ENCODE data around the gene NKAIN4. TPM values are rescaled to one million over a fixed set of nuclear protein-coding genes. Genes with fewer than 3 reads are reported as not detected.

NKAIN4 gene
- total and polyA plus RNA-seq, 4 donors, result 0.05 TPM; not detected in 3

DNA sequence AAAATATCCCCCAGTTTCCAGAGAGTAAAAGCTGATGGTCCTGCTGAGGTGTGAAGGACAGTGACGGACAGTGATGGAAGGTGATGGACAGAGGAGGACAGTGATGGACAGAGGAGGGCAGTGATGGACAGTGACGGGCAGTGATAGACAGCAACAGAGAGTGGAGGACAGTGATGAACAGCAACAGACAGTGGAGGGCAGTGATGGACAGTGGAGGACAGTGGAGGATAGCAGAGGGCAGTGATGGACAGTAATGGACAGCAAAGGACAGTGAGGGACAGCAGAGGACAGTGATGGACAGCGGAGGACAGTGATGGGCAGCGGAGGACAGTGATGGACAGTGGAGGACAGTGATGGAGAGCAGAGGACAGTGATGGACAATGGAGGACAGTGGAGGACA, 2.7 kb upstream of the NKAIN4 start:
- H3K9me3 ChIP-seq (ENCODE audit: control insufficient read depth in 4 of 4, low read length in 3 of 4), result no peaks in the 10 kb centered on the region
- H3K27ac ChIP-seq (ENCODE audit: low read depth in 1 of 2, low read length in 2 of 2), result no peak overlapping the region
- H3K27me3 ChIP-seq (ENCODE audit: control insufficient read depth in 4 of 4, insufficient read depth in 4 of 4, low read length in 3 of 4), result peaks cover 0 to 13% (median 7%) of the 10 kb centered on the region in 4 donors

DNA sequence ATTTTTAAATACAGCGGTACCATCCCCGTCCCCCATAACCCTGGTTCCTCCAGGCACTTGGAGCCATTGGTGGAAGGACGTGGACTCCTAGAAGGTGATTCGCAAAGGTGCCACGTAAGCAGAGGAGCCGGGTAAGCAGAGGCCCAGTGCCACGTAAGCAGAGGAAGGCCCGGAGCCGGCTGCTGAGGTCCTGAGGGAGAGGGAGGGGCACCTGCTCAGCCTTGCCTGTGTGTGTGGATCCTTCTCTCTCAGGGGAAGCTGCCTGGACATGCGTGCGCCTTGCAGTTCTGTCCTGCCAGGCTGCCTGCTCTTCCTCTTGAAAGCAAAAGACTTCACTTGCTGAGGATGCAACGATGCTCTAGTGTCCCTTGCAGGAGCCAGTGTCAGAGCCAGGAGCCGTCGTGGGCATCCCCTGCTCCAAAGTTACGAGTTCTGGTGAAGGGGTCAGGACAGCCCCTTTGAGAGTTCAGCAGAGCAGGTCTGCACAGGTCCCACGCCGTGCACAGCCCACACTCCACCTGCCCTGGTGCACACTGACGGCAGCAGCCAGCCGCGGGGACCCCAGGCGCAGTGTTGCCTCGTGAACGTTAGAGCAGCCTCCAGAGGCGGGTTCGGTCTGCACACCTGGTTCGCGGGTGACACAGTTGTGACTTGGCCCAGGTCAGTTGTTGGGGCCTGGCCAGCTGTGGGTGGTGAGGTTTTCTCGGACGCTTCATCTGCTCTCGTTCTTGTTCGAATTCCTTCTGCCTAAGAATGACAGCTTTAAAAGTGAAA, 1.9 kb upstream of the NKAIN4 start:
- no peak for DNase-seq (ENCODE audit: low spot score)
- Histone ChIP-seq H3K4me1 (ENCODE audit: control insufficient read depth in 4 of 4, insufficient read depth in 4 of 4, low read length in 3 of 4) (peaks cover 0 to 12% (median 2%) of the 10 kb centered on the region in 4 donors), H3K27ac (ENCODE audit: low read depth in 1 of 2, low read length in 2 of 2) (no peak overlapping the region), H3K9me3 (ENCODE audit: control insufficient read depth in 4 of 4, low read length in 3 of 4) (no peaks in the 10 kb centered on the region), H3K4me3 (ENCODE audit: low read depth in 1 of 3, low read length in 3 of 3) (no peak overlapping the region), H3K36me3 (ENCODE audit: control insufficient read depth in 4 of 4, insufficient read depth in 3 of 4, low read depth in 1 of 4, low read length in 3 of 4) (no peaks in the 10 kb centered on the region), H3K27me3 (ENCODE audit: control insufficient read depth in 4 of 4, insufficient read depth in 4 of 4, low read length in 3 of 4) (peaks cover 0 to 13% (median 6%) of the 10 kb centered on the region in 4 donors), H3K9ac (ENCODE audit: low read depth in 1 of 2, low read length in 2 of 2) (no peak overlapping the region)
- WGBS, result 54% methylated on average over 31 of the region's 31 CpGs
- no peak for TF ChIP-seq FOXA1 (IDR thresholded peaks at IDR 0.05)
- TF ChIP-seq, protein P1, sequence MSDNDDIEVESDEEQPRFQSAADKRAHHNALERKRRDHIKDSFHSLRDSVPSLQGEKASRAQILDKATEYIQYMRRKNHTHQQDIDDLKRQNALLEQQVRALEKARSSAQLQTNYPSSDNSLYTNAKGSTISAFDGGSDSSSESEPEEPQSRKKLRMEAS (IDR thresholded peaks at IDR 0.05), result no peak

More for the DNA sequence above, 2.7 kb upstream of the NKAIN4 start:
- Histone ChIP-seq H3K36me3 (ENCODE audit: control insufficient read depth in 4 of 4, insufficient read depth in 3 of 4, low read depth in 1 of 4, low read length in 3 of 4) (no peaks in the 10 kb centered on the region), H3K4me1 (ENCODE audit: control insufficient read depth in 4 of 4, insufficient read depth in 4 of 4, low read length in 3 of 4) (peaks cover 0 to 12% (median 2%) of the 10 kb centered on the region in 4 donors), H3K4me3 (ENCODE audit: low read depth in 1 of 3, low read length in 3 of 3) (no peak overlapping the region), H3K9ac (ENCODE audit: low read depth in 1 of 2, low read length in 2 of 2) (no peak overlapping the region)
- TF ChIP-seq HNF4A (conservative IDR thresholded peaks at IDR 0.05), result no peak
- TF ChIP-seq, protein P2, sequence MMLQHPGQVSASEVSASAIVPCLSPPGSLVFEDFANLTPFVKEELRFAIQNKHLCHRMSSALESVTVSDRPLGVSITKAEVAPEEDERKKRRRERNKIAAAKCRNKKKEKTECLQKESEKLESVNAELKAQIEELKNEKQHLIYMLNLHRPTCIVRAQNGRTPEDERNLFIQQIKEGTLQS (IDR thresholded peaks at IDR 0.05), result no peak
- no peak for TF ChIP-seq RAD21 (IDR thresholded peaks at IDR 0.05)
- no peak for TF ChIP-seq NR2F2 (IDR thresholded peaks at IDR 0.05)
- no peak for TF ChIP-seq EGR1 (IDR thresholded peaks at IDR 0.05; ENCODE audit: low read depth in 2 of 2)
- TF ChIP-seq, protein P3, sequence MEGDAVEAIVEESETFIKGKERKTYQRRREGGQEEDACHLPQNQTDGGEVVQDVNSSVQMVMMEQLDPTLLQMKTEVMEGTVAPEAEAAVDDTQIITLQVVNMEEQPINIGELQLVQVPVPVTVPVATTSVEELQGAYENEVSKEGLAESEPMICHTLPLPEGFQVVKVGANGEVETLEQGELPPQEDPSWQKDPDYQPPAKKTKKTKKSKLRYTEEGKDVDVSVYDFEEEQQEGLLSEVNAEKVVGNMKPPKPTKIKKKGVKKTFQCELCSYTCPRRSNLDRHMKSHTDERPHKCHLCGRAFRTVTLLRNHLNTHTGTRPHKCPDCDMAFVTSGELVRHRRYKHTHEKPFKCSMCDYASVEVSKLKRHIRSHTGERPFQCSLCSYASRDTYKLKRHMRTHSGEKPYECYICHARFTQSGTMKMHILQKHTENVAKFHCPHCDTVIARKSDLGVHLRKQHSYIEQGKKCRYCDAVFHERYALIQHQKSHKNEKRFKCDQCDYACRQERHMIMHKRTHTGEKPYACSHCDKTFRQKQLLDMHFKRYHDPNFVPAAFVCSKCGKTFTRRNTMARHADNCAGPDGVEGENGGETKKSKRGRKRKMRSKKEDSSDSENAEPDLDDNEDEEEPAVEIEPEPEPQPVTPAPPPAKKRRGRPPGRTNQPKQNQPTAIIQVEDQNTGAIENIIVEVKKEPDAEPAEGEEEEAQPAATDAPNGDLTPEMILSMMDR (IDR thresholded peaks at IDR 0.05; ENCODE audit: low read depth, low read length, missing input control), result no peak
- TF ChIP-seq, protein P4, sequence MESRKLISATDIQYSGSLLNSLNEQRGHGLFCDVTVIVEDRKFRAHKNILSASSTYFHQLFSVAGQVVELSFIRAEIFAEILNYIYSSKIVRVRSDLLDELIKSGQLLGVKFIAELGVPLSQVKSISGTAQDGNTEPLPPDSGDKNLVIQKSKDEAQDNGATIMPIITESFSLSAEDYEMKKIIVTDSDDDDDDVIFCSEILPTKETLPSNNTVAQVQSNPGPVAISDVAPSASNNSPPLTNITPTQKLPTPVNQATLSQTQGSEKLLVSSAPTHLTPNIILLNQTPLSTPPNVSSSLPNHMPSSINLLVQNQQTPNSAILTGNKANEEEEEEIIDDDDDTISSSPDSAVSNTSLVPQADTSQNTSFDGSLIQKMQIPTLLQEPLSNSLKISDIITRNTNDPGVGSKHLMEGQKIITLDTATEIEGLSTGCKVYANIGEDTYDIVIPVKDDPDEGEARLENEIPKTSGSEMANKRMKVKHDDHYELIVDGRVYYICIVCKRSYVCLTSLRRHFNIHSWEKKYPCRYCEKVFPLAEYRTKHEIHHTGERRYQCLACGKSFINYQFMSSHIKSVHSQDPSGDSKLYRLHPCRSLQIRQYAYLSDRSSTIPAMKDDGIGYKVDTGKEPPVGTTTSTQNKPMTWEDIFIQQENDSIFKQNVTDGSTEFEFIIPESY (IDR thresholded peaks at IDR 0.05), result no peak
- no peak for TF ChIP-seq FOXA1 (IDR thresholded peaks at IDR 0.05)
- TF ChIP-seq, protein P1 (IDR thresholded peaks at IDR 0.05), result no peak
- TF ChIP-seq FOXA2 (IDR thresholded peaks at IDR 0.05), result no peak
- TF ChIP-seq TAF1 (conservative IDR thresholded peaks at IDR 0.05), result no peak
- no peak for TF ChIP-seq JUND (IDR thresholded peaks at IDR 0.05)
- DNase-seq (ENCODE audit: low spot score), result no peak
- WGBS, result 84% methylated on average over 4 of the region's 4 CpGs
